B cell (primary cell): Measurements from ENCODE around the gene ABHD14A.

Experiments
- EZH2 ChIP-seq: IDR thresholded peaks from 2 replicates; pipeline ENCODE4 v1.6.1; 2012; ENCODE audit warnings: borderline replicate concordance, low read depth, mild to moderate bottlenecking, moderate library complexity, low read length; ENCODE audit not compliant: insufficient read depth, poor library complexity, severe bottlenecking
- TF ChIP-seq, protein P1 (sequence below): fragments of 200-600 bp; IDR thresholded peaks from one replicate; pipeline ENCODE4 v1.8.0; 2022; ENCODE audit warnings: antibody characterized with exemption, mild to moderate bottlenecking

DNA sequence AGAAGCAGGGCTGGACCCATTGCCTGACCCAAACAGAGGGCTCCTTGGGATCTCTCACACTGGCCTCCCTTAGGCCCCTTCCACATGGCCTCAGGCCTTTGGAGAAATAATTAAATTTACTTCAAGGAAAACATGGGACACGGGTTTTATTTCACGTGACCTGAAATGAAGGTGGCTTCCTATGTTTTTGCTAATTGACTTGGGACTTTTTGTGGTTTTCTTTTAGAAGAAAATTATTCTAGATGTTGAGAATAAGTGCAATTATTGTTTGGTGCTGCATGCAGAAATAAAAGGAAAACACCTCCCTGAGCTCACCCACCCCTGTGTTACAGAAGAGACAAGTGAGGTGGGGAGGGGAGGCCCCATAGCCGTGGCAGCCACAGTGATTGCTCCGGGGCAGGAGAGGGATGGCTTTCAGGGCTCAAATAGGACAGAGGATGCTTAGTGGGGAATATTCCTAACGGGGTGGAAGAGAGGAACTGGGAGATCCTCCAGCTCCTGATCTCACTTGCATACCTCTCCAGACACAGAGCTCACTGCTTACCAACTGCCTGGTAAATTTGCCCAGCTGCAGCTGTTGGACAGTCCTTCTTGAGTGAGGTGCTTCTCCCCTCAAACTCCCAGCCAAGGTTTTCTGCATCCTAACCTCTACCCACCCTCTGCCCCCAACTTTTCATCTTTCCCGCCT lies 50.0 kb downstream of the ABHD14A start:
- TF ChIP-seq, protein P1, sequence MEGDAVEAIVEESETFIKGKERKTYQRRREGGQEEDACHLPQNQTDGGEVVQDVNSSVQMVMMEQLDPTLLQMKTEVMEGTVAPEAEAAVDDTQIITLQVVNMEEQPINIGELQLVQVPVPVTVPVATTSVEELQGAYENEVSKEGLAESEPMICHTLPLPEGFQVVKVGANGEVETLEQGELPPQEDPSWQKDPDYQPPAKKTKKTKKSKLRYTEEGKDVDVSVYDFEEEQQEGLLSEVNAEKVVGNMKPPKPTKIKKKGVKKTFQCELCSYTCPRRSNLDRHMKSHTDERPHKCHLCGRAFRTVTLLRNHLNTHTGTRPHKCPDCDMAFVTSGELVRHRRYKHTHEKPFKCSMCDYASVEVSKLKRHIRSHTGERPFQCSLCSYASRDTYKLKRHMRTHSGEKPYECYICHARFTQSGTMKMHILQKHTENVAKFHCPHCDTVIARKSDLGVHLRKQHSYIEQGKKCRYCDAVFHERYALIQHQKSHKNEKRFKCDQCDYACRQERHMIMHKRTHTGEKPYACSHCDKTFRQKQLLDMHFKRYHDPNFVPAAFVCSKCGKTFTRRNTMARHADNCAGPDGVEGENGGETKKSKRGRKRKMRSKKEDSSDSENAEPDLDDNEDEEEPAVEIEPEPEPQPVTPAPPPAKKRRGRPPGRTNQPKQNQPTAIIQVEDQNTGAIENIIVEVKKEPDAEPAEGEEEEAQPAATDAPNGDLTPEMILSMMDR: no peak
- TF ChIP-seq EZH2: no peak
